ENCODE results near the gene CHD3. TPM values are rescaled to one million over a fixed set of nuclear protein-coding genes. Genes with fewer than 3 reads are reported as not detected.

CHD3 gene
- total and polyA plus RNA-seq, 2 of the 13 experiments (the other 11 are each of a cell fraction or from before 2014, with no cell fraction given) = 2.7 to 3.7 TPM

DNA sequence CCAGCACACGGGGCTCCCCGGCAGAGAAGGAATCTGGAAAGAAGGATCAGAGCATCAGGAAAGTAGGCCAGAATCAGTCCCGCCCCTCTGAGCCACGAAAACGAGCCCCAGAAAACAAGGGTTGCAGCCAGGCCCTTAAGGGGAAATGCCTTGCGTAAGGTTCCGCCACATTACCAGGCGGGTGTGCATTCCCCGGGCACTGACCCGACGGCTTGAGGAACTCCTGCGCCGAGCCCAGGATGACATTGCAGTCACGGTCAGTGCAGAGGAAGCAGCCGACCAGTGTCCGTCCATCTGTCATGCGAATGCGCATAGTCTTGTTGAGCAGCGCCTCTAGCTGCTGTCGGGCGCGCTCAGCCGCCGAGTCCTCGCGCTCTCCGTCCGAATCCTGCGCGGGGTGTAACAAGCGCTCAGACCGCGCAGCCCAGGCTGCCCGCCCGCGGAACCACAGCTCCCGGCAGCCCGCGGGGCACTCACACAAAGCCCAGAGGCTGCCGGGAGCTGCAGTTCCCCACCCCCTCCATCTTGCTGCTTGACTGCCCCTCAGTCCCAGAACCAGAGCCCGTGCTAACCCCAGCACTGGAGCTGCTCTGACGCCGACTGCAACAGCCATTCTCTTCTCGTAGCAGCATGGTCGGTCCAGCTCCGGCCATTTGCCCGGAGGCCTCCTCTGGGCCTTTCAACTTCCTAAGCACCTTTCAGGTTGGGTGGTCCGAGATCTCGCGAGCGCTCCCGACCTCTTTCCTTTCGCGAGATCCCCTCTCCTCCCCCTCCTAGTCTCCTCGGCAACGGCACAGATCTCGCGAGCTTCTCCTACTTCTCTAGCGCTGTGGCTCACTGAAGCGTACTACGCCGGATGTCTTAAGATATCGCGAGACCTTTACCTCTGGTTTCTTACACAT is 31.5 kb upstream of the CHD3 start, which contains the start of gene NAA38 (continued):
- TF ChIP-seq ZBTB4 (CRISPR knock-in tag; IDR thresholded peaks at IDR 0.05; ENCODE audit: borderline replicate concordance) (no peak), GZF1 (CRISPR knock-in tag; IDR thresholded peaks at IDR 0.05) (peak; percentile 83; the same call in 1 of the 2 replicates), THAP11 (CRISPR knock-in tag; IDR thresholded peaks at IDR 0.05) (peak; percentile 96), ZC3H4 (CRISPR knock-in tag; IDR thresholded peaks at IDR 0.05; ENCODE audit: borderline replicate concordance) (no peak), MYNN (CRISPR knock-in tag; IDR thresholded peaks at IDR 0.05; ENCODE audit: low read depth) (no peak), ZNF468 (CRISPR knock-in tag; IDR thresholded peaks at IDR 0.05) (no peak), CBX5 (CRISPR knock-in tag; IDR thresholded peaks at IDR 0.05; ENCODE audit: borderline replicate concordance) (peak; percentile 78; the same call in 1 of the 2 replicates), ZBTB39 (CRISPR knock-in tag; IDR thresholded peaks at IDR 0.05) (no peak), SAP130 (CRISPR knock-in tag; IDR thresholded peaks at IDR 0.05; ENCODE audit: low read depth) (peak; percentile 89), JUNB (CRISPR knock-in tag; IDR thresholded peaks at IDR 0.05; ENCODE audit: borderline replicate concordance) (no peak), ZNF235 (CRISPR knock-in tag; IDR thresholded peaks at IDR 0.05; ENCODE audit: borderline replicate concordance) (no peak), TGIF2 (CRISPR knock-in tag; IDR thresholded peaks at IDR 0.05) (peak; percentile 38; the same call in 1 of the 2 replicates), DBP (CRISPR knock-in tag; IDR thresholded peaks at IDR 0.05; ENCODE audit: not compliant biosample characterization) (peak; percentile 45)
- TF ChIP-seq, protein P1, sequence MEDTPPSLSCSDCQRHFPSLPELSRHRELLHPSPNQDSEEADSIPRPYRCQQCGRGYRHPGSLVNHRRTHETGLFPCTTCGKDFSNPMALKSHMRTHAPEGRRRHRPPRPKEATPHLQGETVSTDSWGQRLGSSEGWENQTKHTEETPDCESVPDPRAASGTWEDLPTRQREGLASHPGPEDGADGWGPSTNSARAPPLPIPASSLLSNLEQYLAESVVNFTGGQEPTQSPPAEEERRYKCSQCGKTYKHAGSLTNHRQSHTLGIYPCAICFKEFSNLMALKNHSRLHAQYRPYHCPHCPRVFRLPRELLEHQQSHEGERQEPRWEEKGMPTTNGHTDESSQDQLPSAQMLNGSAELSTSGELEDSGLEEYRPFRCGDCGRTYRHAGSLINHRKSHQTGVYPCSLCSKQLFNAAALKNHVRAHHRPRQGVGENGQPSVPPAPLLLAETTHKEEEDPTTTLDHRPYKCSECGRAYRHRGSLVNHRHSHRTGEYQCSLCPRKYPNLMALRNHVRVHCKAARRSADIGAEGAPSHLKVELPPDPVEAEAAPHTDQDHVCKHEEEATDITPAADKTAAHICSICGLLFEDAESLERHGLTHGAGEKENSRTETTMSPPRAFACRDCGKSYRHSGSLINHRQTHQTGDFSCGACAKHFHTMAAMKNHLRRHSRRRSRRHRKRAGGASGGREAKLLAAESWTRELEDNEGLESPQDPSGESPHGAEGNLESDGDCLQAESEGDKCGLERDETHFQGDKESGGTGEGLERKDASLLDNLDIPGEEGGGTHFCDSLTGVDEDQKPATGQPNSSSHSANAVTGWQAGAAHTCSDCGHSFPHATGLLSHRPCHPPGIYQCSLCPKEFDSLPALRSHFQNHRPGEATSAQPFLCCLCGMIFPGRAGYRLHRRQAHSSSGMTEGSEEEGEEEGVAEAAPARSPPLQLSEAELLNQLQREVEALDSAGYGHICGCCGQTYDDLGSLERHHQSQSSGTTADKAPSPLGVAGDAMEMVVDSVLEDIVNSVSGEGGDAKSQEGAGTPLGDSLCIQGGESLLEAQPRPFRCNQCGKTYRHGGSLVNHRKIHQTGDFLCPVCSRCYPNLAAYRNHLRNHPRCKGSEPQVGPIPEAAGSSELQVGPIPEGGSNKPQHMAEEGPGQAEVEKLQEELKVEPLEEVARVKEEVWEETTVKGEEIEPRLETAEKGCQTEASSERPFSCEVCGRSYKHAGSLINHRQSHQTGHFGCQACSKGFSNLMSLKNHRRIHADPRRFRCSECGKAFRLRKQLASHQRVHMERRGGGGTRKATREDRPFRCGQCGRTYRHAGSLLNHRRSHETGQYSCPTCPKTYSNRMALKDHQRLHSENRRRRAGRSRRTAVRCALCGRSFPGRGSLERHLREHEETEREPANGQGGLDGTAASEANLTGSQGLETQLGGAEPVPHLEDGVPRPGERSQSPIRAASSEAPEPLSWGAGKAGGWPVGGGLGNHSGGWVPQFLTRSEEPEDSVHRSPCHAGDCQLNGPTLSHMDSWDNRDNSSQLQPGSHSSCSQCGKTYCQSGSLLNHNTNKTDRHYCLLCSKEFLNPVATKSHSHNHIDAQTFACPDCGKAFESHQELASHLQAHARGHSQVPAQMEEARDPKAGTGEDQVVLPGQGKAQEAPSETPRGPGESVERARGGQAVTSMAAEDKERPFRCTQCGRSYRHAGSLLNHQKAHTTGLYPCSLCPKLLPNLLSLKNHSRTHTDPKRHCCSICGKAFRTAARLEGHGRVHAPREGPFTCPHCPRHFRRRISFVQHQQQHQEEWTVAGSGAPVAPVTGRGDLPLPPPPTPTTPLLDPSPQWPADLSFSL (CRISPR knock-in tag; IDR thresholded peaks at IDR 0.05) = no peak
